Thyroid gland (tissue), 4 donors: ENCODE data around the gene HDAC9.

Source experiments
- CTCF ChIP-seq, 6 experiments: fragments of 200-600 bp in 3 of 6; fragments of 450-650 bp in 3 of 6; sonication (generic) in 3 of 6; IDR thresholded peaks; one replicate each; pipeline ENCODE4 v1.5.1; 2016 to 2019; ENCODE audit warnings: antibody characterized with exemption in 6 of 6, mild to moderate bottlenecking in 2 of 6, inconsistent platforms in 1 of 6, moderate library complexity in 1 of 6
- POLR2A ChIP-seq, 2 donors: fragments of 450-650 bp; IDR thresholded peaks; one replicate each; pipeline ENCODE4 v1.6.1; 2017; ENCODE audit warnings: antibody characterized with exemption in 2 of 2, mild to moderate bottlenecking in 2 of 2, moderate library complexity in 1 of 2

GRCh38 chr7:18768256-18768655 lies 272.7 kb downstream of the HDAC9 start:
- TF ChIP-seq CTCF (IDR thresholded peaks at IDR 0.05) (no peak), POLR2A (IDR thresholded peaks at IDR 0.05) (no peak)
